Activated CD8-positive, alpha-beta memory T cell treated with anti-CD3 and anti-CD28 coated beads for 4 hours (primary cell): ENCODE results near the gene LSM14A.
A peak's percentile ranks its signal among the peaks of the same experiment; 100 is the strongest.
"Not testable (repeated sequence)": the region's sequence is repeated elsewhere in the genome, so short reads cannot be mapped to it uniquely, and the experiment has no call there.

Source experiments
- DNase-seq, 2 donors: peaks; one replicate each; pipeline ENCODE4 v3.0.0-alpha.2; 2020; ENCODE audit warnings: low read depth in 2 of 2

LSM14A gene

DNA sequence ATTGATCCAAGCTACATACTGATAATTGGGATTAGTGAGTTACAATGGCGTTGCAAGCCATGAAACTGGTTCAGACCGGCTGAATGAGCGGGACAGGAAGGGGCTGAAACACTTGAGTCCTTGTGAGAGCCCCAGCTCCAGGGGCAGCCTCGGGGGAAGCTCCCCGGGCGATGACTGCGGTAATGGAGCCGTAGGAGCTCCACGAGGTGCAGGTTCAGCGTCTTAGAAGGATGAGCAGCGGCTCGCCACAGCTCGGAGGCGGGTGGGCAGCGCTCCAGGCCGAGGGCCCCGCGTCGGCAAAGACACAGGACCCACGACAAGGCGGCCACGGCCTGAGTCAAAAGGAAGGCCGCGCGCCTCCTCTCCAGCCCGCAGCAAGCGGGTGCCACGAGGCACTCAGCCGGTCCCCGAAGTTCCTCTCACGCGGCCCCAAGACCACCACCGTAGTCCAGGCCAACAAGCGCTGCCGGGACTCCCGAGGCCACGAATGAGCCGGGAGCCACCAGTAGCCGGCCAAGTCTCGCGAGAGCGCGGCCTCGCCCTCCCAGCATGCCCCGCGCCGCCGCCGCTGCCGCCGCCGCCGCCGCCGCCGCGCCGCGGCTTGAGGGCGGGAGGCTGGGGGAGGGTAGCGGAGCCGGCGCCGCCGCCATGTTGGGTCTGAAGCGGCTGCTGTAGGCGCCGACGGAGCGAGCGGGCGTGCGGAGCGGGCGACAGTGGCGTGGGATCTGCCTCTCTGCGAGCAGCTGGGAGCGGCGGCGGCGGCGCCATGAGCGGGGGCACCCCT is at the start of gene LSM14A:
Gene LSM14A, plus strand, starts transcription at position 628 of the 784 bp plus-strand sequence. Its CDS starts 139 bp downstream, at position 767.
- peak; percentile 80 to 82 for DNase-seq

DNA sequence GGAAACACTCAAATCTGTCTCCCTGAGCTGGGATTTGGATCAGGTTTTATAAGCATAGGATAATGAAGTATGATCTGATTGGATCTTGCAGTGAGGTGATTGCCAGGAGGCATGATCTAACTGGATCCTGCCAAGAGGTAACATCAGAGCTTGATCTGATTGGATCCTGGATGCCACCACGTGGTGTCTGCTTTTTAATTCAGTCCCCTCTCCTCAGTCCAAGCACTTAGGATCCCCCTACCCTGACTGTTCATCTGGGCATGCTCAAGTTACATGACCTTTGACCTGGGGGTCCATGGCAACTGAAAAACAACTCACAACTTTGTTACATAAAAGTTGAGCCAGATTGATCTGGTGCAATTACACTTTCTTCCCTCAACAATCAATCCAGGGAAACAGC is 47.5 kb upstream of the LSM14A start:
- no peak for DNase-seq

DNA sequence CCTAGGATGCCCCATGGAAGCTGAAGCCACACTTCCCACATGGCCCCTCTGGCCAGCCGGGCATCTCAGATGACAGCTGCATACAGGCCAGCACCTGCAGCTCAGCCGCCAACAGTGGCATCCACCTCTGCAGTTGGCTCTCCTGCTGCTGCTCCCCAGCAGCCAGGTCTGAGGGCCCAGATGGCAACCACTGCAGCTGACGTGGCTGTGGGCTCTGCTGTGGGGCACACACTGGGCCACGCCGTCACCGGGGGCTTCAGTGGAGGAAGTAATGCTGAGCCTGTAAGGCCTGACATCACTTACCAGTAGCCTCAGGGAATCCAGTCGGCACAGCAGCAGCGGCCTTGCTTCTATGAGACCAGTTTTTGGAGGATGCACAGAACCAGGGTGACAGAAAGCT is 45.3 kb upstream of the LSM14A start:
- DNase-seq = no peak

DNA sequence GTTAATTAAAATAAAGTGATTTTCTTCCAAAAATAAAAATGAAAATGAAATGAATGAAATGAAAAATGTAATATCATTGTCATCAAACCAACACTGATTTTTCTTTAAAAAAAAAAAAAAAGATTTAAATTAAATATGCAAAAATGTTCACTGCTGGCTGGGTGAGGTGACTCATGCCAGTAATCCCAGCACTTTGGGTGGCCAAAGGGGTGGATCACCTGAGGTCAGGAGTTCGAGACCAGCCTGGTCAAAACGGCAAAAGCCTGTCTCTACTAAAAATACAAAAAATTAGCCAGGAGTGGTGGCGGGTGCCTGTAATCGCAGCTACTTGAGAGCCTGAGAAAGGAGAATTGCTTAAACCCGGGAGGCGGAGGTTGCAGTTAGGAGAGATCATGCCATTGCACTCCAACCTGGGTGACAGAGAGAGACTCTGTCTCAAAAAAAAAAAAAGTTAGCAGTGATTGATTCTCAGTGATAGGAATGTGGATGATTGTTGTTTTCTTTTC is 44.6 kb upstream of the LSM14A start:
- DNase-seq = no peak

DNA sequence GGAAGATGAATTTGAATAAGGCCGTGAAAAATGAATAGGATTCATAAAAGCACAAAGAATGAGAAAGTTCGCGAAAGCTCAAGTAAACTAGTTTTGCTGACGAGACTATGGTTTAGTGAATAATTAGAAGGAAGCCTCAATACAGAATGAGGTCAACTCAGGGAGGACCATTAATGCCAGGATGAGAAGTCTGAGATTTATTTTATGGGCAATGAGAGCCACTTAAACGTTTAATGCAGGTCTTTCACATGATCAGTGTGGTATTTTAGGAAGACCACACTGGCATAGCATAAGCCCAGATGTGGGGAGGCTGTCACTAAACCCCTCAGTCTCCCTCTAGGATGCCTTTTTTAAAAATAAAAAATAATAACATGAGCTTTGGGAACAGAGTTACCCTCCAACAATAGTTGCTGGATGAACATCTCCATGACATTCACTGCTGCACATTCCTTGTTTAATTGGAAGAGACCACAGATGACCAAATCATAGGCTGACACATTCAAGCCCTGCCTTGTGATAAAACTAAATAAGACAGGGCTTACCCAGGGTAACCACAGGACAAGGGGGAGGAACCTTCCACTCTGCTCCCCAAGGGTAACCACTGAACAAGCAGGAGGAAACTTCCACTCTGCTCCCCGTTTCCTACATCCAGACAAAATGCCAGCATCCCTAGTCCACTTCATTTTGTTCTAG is 43.6 kb upstream of the LSM14A start:
- DNase-seq = no peak

DNA sequence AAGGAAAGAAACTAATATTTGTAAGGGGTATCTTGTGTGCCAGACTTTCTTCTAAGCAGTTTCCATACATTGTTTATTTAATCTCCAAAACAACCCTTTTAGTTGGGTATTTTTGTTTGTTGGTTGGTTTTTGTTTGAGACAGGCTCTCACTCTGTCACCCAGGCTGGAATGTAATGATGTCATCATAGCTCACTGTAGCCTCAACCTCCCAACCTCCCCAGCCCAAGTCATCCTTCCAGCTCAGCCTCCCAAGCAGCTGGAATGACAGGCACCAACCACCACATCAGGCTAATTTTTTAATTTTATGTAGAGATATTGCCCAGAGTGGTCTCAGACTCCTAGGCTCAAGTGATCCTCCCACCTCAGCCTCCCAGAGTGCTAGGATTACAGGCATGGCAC is 41.2 kb upstream of the LSM14A start:
- DNase-seq = no peak

DNA sequence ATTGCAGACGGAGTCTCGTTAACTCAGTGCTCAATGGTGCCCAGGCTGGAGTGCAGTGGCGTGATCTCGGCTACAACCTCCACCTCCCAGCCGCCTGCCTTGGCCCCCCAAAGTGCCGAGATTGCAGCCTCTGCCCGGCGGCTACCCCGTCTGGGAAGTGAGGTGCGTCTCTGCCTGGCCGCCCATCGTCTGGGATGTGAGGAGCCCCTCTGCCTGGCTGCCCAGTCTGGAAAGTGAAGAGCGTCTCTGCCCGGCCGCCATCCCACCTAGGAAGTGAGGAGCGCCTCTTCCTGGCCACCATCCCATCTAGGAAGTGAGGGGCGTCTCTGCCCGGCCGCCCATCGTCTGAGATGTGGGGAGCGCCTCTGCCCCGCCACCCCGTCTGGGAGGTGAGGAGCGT is 40.2 kb upstream of the LSM14A start:
- not testable (repeated sequence) for DNase-seq

DNA sequence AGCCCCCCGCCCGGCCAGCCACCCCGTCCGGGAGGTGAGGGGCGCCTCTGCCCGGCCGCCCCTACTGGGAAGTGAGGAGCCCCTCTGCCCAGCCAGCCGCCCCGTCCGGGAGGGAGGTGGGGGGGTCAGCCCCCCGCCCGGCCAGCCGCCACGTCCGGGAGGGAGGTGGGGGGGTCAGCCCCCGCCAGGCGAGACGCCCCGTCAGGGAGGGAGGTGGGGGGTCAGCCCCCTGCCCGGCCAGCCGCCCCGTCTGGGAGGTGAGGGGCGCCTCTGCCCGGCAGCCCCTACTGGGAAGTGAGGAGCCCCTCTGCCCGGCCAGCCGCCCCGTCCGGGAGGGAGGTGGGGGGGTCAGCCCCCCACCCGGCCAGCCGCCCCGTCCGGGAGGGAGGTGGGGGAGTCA is 39.6 kb upstream of the LSM14A start:
- not testable (repeated sequence) for DNase-seq

DNA sequence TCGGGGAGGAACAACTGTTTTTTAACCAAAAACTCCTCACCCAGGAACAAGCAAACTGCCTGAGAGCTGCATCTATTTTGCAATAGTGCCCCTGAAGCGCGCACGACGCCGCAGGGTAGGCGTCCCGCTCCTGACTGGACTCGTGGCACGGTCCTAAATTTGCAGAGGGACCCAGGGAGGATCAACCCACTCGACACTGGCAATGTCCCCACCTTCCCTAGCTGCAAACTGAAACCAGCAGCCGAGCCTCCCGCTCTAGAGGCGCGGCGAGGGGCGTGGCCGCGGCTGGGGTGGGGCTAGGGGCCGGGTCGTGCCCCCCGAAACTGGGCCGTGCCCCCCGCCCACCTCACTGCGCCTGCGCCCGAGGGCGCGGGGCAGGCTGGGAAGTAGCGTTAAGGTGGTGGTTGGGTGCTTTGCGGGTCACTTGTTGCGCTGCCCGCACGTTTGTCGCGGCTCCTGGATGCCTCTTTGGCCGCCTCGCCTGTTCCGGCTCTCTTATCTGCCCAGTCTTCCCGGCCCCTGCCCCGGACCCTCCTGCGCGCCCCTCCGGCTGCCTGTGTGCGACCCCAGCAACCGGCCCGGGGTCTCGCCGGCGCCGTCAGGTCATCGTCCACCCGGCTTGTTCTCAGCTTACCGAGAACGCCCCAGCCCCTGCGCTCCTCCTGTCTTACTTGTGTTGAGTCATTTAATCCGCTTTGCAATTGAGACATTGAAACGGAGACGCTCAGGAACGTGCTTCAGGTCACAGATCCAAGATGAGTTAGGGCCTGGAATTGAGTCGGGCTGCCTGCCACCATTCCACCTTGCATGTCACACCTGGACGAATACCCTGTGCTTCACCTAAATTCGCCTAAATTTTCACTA is 37.9 kb upstream of the LSM14A start:
- DNase-seq = peak; percentile 78 to 83

DNA sequence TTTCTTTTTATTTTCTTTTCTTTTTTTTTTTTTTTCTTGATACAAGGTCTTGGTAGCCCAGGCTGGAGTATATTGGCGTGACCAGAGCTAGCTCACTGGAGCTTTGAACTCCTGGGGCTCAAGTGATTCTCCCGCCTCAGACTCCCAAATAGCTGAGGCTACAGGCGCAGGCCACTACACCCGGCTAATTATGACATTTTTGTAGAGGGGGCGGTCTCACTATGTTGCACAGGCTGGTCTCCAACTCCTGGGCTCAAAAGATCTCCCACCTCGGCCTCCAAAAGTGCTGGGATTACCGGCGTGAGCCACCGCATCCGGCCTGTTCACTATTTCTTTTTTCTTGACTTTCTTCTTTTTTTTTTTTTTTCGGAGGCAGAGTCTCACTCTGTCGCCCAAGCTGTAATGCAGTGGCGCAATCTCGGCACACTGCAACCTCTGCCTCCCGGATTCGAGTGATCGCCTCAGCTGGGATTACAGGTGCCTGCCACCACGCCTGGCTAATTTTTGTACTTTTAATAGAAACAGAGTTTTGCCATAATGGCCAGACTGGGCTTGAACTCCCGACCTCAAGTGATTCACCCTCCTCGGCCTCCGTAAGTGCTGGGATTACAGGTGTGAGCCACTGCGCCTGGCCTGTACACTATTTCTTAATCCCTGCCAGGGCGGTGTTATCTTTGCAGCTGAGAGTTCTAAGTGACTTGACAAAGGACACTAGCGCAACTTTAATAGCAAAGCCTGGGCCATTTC is 37.1 kb upstream of the LSM14A start:
- DNase-seq = no peak

DNA sequence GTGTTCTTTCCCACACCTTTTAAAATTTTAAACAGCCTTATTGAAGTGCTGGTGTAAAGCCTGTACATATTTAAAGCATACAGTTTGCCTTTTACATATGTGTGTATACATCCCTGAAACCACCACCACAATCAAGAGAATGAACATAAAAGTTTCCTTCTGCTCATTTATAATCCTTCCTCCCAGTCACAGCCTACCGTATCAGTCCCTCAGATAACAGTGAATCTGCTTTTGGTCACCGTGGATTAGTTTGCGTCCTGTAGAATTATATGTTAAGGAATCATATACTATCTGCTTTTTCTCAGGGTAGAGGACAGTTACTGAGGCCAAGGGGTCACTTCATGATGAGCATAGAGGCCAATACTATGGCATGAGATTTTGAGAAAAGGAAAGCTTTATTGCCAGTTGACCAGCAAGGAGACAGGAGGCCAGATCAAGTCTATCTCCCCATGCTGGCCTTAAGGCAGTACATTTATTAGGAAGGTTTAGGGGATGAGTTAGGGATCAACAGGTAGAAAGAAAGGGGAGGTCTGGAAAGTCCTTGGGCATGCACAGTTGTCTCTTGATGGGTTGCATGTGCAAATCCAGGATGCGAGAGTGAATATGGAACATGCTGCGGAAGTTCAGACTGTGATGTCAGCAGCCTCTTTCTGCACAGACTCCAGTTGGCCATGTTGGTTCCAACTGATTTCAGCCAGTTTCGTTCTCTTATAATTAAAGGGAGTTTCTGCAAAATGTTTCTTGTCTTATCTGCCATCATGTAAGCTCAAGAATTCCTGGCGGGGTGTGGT is 36.3 kb upstream of the LSM14A start:
- no peak for DNase-seq

DNA sequence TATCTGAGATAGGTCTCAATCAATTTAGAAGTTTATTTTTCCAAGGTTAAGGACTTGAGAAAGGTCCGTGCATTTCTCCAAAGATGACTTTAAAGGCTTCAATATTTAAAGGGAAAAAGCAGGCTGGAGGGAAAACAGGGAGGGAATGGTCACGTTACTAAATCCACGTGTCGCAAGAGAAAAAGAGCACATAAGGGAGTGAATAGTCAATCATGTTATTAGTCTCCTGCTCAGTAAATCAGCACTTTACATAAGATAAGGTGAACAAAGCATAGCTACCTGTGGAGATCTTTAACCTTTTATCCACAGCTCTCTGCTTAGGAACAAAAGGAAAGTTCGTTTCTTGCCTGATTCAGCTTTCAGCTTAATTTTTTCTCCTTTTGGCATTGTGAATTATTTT is 31.3 kb upstream of the LSM14A start:
- no peak for DNase-seq

DNA sequence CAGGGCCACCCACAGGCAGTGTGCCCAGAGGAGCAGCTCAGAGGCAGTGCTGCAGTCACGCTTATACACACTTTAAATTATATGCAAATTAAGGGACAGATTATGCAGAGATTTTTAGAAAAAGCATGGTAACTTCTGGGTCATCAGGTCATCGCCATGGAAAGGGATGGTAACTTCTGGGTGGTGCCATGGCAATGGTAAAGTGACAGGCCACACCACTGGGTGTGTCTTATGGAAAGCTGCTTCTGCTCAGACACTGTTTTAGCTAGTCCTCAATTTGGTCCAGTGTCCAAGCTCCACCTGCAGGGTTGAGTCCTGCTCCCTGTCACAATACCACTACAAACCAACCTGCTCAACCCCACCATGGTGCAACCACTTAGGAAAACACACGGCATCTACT is 29.9 kb upstream of the LSM14A start:
- no peak for DNase-seq

DNA sequence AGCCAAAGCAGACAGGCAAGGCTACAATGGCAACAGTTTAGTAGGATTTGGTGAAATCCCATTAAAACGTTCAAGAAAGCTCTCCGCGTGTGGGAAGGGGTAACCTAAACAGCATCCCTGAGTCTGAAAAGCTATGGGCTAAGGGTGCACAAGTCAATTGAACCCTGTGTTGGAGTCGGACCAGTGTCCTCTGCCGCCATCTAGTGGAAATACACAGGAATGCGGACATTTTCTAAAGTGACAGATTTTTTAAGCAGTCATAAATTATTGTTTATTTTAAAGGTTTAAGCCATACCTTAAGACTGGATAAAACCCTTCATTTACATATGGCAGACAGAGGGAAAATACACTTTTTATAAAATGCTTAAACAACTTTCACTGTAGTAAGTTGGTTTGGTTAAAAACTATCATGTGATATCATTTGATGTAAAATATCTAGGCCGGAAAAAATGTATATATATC is 26.5 kb upstream of the LSM14A start:
- DNase-seq = peak in 1 of 2 donors; percentile 34

DNA sequence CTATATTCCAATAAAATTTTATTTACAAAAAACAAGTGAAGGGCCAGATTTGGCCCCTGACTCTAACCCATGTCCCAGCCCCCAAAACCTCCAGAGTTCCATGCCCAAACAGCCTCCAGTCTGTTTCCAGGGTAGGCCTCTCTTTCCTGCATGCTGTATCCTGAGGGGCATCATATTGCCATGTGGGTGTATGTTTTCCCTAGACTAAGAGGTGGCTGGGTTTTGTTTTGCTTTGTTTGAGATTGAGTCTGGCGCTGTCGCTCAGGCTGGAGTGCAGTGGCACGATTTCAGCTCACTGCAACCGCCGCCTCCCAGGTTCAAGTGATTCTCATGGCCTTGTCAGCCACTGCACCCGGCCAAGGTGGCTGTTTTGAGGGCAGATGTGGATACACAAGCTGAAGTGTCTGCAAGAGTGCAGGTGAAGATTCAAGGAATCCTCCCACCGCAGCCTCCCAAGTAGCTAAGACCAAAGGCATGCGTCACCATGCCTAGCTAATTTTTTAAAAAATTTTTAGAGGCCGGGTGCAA is 23.6 kb upstream of the LSM14A start:
- no peak for DNase-seq

DNA sequence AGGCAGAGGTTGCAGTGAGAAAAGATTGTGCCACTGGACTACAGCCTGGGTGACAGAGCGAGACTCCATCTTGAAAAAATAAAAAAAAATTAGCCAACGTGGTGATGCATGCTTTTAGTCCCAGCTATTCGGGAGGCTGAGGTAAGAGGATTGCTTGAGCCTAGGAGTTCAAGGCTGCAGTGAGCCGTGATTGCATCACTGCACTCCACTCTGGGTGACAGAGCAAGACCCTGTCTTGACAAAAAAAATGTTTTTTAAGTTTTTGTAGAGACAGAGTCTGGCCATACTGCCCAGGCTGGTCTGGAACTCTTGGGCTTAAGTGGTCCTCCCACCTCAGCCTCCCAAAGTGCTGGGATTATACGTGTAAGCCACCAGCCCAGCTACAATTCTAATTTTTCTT is 22.4 kb upstream of the LSM14A start:
- DNase-seq = no peak

DNA sequence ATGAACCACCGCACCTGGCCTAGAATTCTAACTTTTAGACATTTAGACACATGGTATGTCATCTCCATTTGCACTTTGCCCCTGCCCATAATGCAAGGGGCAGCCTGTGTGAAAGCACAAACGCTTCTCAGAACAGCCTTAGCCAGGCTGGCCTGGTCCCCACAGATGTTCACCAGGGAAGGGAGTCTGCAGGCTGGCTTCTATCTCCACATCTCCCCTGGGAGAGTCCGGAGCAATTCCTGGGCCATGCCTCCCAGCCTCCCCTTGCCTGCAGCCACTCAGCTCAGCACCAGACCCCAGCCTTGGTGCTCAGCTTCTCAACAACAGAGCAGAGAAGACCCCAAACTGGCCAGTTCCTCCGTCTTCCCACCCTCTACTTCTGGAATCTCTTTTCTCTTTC is 21.7 kb upstream of the LSM14A start:
- DNase-seq = no peak

DNA sequence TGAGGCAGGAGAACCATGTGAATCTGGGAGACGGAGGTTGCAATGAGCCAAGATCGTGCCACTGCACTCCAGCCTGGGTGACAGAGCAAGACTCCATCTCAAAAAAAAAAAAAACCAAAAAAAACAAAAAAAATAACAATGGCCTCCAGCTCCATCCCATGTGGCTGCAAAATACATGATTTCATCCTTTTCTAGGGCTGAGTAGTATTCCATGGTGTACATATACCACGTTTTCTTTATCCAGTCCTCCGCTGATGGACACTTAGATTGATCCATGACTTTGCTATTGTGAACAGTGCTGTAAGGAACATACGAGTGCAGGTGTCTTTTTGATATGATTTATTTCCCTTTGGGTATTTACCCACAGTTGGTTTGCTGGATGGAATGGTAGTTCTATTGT is 20.9 kb upstream of the LSM14A start:
- no peak for DNase-seq

DNA sequence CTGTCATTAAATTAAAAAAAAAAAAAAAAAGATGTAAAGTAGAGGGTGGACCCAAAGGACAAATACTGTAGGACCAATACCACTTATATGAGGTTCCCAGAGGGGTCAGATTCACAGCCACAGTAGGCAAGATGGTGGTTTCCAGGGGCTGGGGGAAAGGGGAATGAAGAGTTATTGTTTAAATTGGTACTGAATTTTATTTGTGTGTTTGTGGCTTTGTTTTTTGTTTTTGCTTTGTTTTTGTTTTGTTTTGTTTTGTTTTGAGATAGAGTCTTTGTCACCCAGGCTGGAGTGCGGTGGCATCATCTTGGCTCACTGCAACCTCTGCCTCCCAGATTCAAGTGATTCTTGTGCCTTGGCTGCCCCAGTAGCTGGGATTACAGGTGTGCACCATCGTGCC is 17.9 kb upstream of the LSM14A start:
- DNase-seq = no peak

DNA sequence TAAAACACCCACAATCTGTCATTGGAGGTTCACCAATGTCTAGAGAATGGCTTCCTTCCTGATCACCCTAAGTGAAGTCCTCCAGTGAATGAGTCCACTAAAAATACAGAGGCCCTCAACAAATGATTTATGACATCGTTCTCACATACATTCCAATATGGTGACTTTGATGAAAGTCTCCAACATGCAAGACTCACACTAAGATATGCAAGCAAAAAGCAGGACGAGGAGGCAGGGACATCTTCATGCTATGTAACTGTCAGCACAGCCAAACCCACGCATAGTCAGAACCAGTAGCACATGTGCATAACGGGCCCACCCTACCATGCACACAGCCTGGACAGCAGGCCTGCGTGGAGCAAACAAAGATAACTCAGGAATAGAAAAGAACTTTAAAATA is 16.6 kb upstream of the LSM14A start:
- DNase-seq = no peak
